Ascending aorta (tissue), 2 donors: ENCODE data around the gene HSDL1. TPM values are rescaled to one million over a fixed set of nuclear protein-coding genes. Genes with fewer than 3 reads are reported as not detected.

ENCODE experiments used
- DNase-seq, 2 donors: peaks; one replicate each; pipeline ENCODE4 v3.0.0-alpha.2; 2019; ENCODE audit warnings: low spot score in 2 of 2
- H3K27ac ChIP-seq, 2 donors: fragments of 200-600 bp; sonication (generic); one replicate each; pipeline ENCODE4 v1.5.1; 2016 to 2017; ENCODE audit warnings: mild to moderate bottlenecking in 1 of 2
- H3K27me3 ChIP-seq: fragments of 200-600 bp; sonication (generic); one replicate; pipeline ENCODE4 v1.5.1; 2017
- H3K36me3 ChIP-seq, 2 donors: fragments of 200-600 bp; sonication (generic); one replicate each; pipeline ENCODE4 v1.5.1; 2016
- H3K4me1 ChIP-seq, 2 donors: fragments of 200-600 bp; sonication (generic); one replicate each; pipeline ENCODE4 v1.5.1; 2016 to 2017; ENCODE audit warnings: mild to moderate bottlenecking in 1 of 2
- H3K4me3 ChIP-seq, 2 donors: fragments of 200-600 bp; sonication (generic); one replicate each; pipeline ENCODE4 v1.5.1; 2016 to 2017; ENCODE audit warnings: mild to moderate bottlenecking in 1 of 2
- H3K9me3 ChIP-seq, 2 donors: fragments of 200-600 bp; sonication (generic); one replicate each; pipeline ENCODE4 v1.5.1; 2016
- CTCF ChIP-seq, 3 experiments: fragments of 200-600 bp in 2 of 3; fragments of 450-650 bp in 1 of 3; sonication (generic) in 2 of 3; IDR thresholded peaks; one replicate each; pipeline ENCODE4 v1.5.1; 2016 to 2019; ENCODE audit warnings: antibody characterized with exemption in 3 of 3, mild to moderate bottlenecking in 1 of 3, moderate library complexity in 1 of 3
- intact Hi-C: fragments of 100-400 bp; cut with DNase I; formaldehyde crosslinking; loops from one replicate; pipeline ENCODE4 v1.15.1; 2023
- total RNA-seq: library from RNA; depleted of rRNA; stranded (reverse); fragments of >200 nt; gene quantifications from one replicate; pipeline ENCODE4 v1.1.0, GENCODE V29; 2016

HSDL1 gene
- total RNA-seq, 1 donor from 2014 or later = 12.0 TPM

- Histone ChIP-seq H3K9me3 (no peaks in the 10 kb centered on the region), H3K27me3 (no peaks in the 10 kb centered on the region), H3K27ac (no peak overlapping the region), H3K36me3 (no peaks in the 10 kb centered on the region), H3K4me3 (no peak overlapping the region), H3K4me1 (peaks cover 0 to 7% of the 10 kb centered on the region in 2 donors)
- no peak for TF ChIP-seq CTCF (IDR thresholded peaks at IDR 0.05)
- intact Hi-C loops = no loop called here
- no peak for DNase-seq
Measured at GRCh38 chr16:84141143-84141670, 3.8 kb downstream of the HSDL1 start.

GRCh38 chr16:84139628-84140258, 5.2 kb downstream of the HSDL1 start:
- intact Hi-C loops = no loop called here
- Histone ChIP-seq H3K4me3 (no peak overlapping the region), H3K27me3 (no peaks in the 10 kb centered on the region), H3K4me1 (no peaks in the 10 kb centered on the region), H3K36me3 (no peaks in the 10 kb centered on the region), H3K9me3 (no peaks in the 10 kb centered on the region), H3K27ac (no peak overlapping the region)
- TF ChIP-seq CTCF (IDR thresholded peaks at IDR 0.05) = no peak
- no peak for DNase-seq

GRCh38 chr16:84138824-84139627, 6.0 kb downstream of the HSDL1 start:
- Histone ChIP-seq H3K9me3 (no peaks in the 10 kb centered on the region), H3K27ac (no peak overlapping the region), H3K27me3 (no peaks in the 10 kb centered on the region), H3K4me3 (no peak overlapping the region), H3K4me1 (no peaks in the 10 kb centered on the region), H3K36me3 (no peaks in the 10 kb centered on the region)
- no peak for TF ChIP-seq CTCF (IDR thresholded peaks at IDR 0.05)
- no peak for DNase-seq
- intact Hi-C loops = no loop called here

- Histone ChIP-seq H3K27ac (no peak overlapping the region), H3K4me1 (no peaks in the 10 kb centered on the region), H3K36me3 (no peaks in the 10 kb centered on the region), H3K4me3 (no peak overlapping the region), H3K27me3 (no peaks in the 10 kb centered on the region), H3K9me3 (no peaks in the 10 kb centered on the region)
- DNase-seq = no peak
- intact Hi-C loops = no loop called here
- TF ChIP-seq CTCF (IDR thresholded peaks at IDR 0.05) = no peak
Measured at GRCh38 chr16:84138500-84138823, 6.5 kb downstream of the HSDL1 start.

- no peaks in the 10 kb centered on the region for H3K36me3 ChIP-seq
- no peak for TF ChIP-seq CTCF (IDR thresholded peaks at IDR 0.05)
- no peak overlapping the region for H3K27ac ChIP-seq
- no peak for DNase-seq
- intact Hi-C loops = no loop called here
- H3K4me1 ChIP-seq = no peaks in the 10 kb centered on the region
- no peaks in the 10 kb centered on the region for H3K9me3 ChIP-seq
- H3K4me3 ChIP-seq = no peak overlapping the region
- H3K27me3 ChIP-seq = no peaks in the 10 kb centered on the region
Measured at GRCh38 chr16:84137769-84138357, 7.1 kb downstream of the HSDL1 start.
